Lung (tissue), 12 donors: ENCODE measurements around the gene PLAGL1. TPM values are rescaled to one million over a fixed set of nuclear protein-coding genes. Genes with fewer than 3 reads are reported as not detected.

ENCODE experiments used
- ATAC-seq: fragments of 200-7000 bp; cut with Tn5 transposase; one replicate; pipeline ENCODE4 v1.9.1; 2020; ENCODE audit warnings: moderate number of reproducible peaks; ENCODE audit not compliant: insufficient read depth, low FRiP score
- DNase-seq, 3 donors: peaks; one replicate each; pipeline ENCODE4 v3.0.0-alpha.2; 2013 to 2017
- H3K27ac ChIP-seq, 2 donors: one replicate each; pipeline ENCODE4 v1.5.1; 2013; ENCODE audit warnings: mild to moderate bottlenecking in 2 of 2, moderate library complexity in 2 of 2, control low read depth in 1 of 2, inconsistent platforms in 1 of 2, low read depth in 1 of 2, low read length in 1 of 2
- H3K27me3 ChIP-seq, 3 donors: one replicate each; pipeline ENCODE4 v1.5.1; 2013; ENCODE audit warnings: low read length in 2 of 3; ENCODE audit not compliant: control insufficient read depth in 3 of 3, insufficient read depth in 3 of 3
- H3K36me3 ChIP-seq, 4 donors: one replicate each; pipeline ENCODE4 v1.5.1; 2013; ENCODE audit warnings: low read length in 4 of 4, mild to moderate bottlenecking in 1 of 4, moderate library complexity in 1 of 4; ENCODE audit not compliant: control insufficient read depth in 4 of 4, insufficient read depth in 4 of 4
- H3K4me1 ChIP-seq, 5 donors: one replicate each; pipeline ENCODE4 v1.5.1; 2013; ENCODE audit warnings: low read length in 5 of 5, mild to moderate bottlenecking in 2 of 5, moderate library complexity in 1 of 5; ENCODE audit not compliant: control insufficient read depth in 5 of 5, insufficient read depth in 5 of 5
- H3K4me3 ChIP-seq: one replicate; pipeline ENCODE4 v1.5.1; 2013; ENCODE audit warnings: mild to moderate bottlenecking, control low read depth, moderate library complexity
- H3K9ac ChIP-seq, 2 donors: one replicate each; pipeline ENCODE4 v1.5.1; 2013; ENCODE audit warnings: low read length in 2 of 2, control low read depth in 1 of 2; ENCODE audit not compliant: insufficient read depth in 1 of 2
- H3K9me3 ChIP-seq, 4 donors: one replicate each; pipeline ENCODE4 v1.5.1; 2013; ENCODE audit warnings: low read length in 3 of 4, mild to moderate bottlenecking in 1 of 4, moderate library complexity in 1 of 4; ENCODE audit not compliant: control insufficient read depth in 4 of 4, insufficient read depth in 3 of 4
- WGBS, 2 donors: extraction: QIAGEN DNeasy Blood & Tissue Kit; methylation state at CpG; one replicate each; pipeline ENCODE4 v1.1.7; 2013; 5-methylcytosine and 5-hydroxymethylcytosine counted together
- polyA plus RNA-seq, 2 donors: library from polyadenylated mRNA; stranded (reverse); fragments of 200-250 nt; gene quantifications; one replicate each; pipeline ENCODE4 v1.2.1, GENCODE V29; 2013
- total RNA-seq, 2 donors: library from RNA; depleted of rRNA in 1 of 2; stranded (reverse); fragments of >200 nt in 1 of 2; gene quantifications; one replicate each; pipeline ENCODE4 v1.2.1, GENCODE V29; 2014 to 2021
- TF ChIP-seq, protein P1 (sequence below): IDR thresholded peaks from 2 replicates; pipeline ENCODE4 v1.5.1; 2012; ENCODE audit warnings: mild to moderate bottlenecking; ENCODE audit errors: control extremely low read depth, extremely low read depth
- donor health status: control.
- donor health status: control.
- donor health status: Bipolar disorder and iron deficiency.
- donor health status: healthy.
- donor health status: DM: yes; HTN: yes; CAD: no.

Gene PLAGL1
- total and polyA plus RNA-seq, 4 donors = 15.5 to 86.9 (median 29.7) TPM

DNA sequence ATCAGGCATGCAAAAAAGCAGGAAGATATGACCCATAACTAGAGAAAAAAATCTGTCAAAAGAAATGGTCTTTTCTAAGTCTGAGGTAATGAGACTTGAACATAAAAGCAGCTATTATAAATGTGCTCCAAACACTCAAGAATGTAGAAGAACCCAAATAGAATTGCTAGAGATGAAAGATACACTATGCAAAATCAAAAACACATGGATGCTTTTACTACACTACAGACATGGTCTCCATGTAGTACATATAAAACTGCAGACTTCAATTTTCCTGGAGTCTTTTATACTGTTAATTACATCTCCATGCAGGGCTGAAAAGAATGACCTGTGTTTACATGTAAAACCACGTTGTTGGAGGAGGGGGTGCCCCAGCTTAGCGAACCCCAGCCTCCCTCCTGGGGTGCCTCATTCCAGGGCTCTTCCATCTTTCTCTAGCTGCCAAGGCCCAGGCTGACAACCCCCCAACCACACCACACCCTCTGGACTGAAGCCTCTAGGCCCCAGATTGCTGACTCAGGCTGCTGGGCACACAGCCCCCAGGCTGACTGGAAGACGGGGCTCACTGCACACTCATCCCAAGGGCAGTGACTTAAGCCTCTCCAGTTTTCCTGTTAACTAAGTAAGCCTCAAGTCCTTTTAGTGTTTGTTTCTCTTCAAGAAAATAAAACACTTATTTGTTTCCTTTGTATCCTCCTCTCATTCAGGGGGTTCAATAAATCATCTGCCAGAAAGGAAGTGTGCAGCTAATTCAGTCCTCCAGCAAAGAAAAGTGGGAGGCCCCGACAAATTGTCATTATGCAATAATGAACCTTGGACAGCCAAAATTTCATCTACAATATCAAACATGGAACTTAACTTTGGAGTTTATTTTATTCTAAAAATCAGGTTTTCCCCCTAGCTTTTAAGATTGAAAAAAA is 26.0 kb upstream of the PLAGL1 start:
- no peak for DNase-seq
- no peak overlapping the region for H3K4me3 ChIP-seq
- no peak for ATAC-seq
- no peaks in the 10 kb centered on the region for H3K27me3 ChIP-seq
- H3K9me3 ChIP-seq = peaks cover 0 to 7% (median under 1%) of the 10 kb centered on the region in 4 donors
- no peak overlapping the region for H3K27ac ChIP-seq
- TF ChIP-seq, protein P1, sequence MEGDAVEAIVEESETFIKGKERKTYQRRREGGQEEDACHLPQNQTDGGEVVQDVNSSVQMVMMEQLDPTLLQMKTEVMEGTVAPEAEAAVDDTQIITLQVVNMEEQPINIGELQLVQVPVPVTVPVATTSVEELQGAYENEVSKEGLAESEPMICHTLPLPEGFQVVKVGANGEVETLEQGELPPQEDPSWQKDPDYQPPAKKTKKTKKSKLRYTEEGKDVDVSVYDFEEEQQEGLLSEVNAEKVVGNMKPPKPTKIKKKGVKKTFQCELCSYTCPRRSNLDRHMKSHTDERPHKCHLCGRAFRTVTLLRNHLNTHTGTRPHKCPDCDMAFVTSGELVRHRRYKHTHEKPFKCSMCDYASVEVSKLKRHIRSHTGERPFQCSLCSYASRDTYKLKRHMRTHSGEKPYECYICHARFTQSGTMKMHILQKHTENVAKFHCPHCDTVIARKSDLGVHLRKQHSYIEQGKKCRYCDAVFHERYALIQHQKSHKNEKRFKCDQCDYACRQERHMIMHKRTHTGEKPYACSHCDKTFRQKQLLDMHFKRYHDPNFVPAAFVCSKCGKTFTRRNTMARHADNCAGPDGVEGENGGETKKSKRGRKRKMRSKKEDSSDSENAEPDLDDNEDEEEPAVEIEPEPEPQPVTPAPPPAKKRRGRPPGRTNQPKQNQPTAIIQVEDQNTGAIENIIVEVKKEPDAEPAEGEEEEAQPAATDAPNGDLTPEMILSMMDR = no peak
- H3K4me1 ChIP-seq = peaks cover 0 to 12% (median 0%) of the 10 kb centered on the region in 5 donors
- 35 to 43% methylated on average over 4 of the region's 4 CpGs for WGBS, 2 donors
- H3K9ac ChIP-seq = no peak overlapping the region
- H3K36me3 ChIP-seq = no peaks in the 10 kb centered on the region

GRCh38 chr6:144029452-144029851 is 21.4 kb upstream of the PLAGL1 start:
- H3K4me3 ChIP-seq = no peak overlapping the region
- WGBS, 2 donors = 57 to 78% methylated on average over 3 of the region's 3 CpGs
- H3K27ac ChIP-seq = no peak overlapping the region
- H3K36me3 ChIP-seq = no peaks in the 10 kb centered on the region
- peaks cover 0 to 2% (median 0%) of the 10 kb centered on the region in 5 donors for H3K4me1 ChIP-seq
- ATAC-seq (no peak), DNase-seq (peak in 1 of 3 donors; percentile 16)
- TF ChIP-seq, protein P1 = no peak
- no peak overlapping the region for H3K9ac ChIP-seq
- H3K9me3 ChIP-seq = peaks cover 0 to 7% (median under 1%) of the 10 kb centered on the region in 4 donors
- no peaks in the 10 kb centered on the region for H3K27me3 ChIP-seq

DNA sequence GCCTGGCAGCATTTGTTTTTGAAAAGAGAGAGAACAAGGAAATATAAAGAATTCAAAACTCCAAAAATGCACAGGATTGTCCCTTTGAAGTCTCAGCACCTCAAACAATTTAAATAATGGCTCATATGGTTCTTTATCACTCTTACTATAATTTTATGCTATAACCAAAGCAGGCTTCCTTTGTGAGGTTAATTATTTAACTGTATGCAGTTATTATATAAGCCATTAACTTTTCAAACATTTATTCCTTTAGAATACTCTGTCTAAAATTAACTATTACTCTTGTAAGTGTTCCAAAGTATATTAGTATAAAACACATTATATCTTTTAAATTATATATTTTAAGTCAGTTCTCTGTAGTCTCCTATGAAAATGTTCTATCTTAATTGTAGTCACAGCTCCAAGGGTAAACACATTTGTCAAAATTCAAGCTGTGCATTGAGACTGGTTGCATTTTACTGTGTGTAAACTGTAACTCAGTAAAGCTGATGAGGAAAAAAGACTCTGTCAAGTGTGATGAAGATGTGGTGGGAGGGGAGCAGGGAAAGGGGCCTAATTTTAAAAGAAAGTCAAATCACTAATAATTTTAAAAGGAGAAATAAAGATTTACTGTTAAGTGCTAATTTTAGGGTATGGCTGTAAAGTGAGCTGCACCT is 20.0 kb upstream of the PLAGL1 start:
- Histone ChIP-seq H3K36me3 (no peaks in the 10 kb centered on the region), H3K4me1 (no peaks in the 10 kb centered on the region), H3K9ac (no peak overlapping the region), H3K9me3 (no peaks in the 10 kb centered on the region), H3K27me3 (no peaks in the 10 kb centered on the region), H3K27ac (no peak overlapping the region), H3K4me3 (no peak overlapping the region)
- ATAC-seq (no peak), DNase-seq (no peak)
- TF ChIP-seq, protein P1 = no peak
